HL-60/S4 treated with phorbol 12-myristate 13-acetate at 8.2 ng/mL for 4 days and 3 days (cell line): ENCODE data around the gene ATAD3C.
"Not testable (repeated sequence)": the region's sequence is repeated elsewhere in the genome, so short reads cannot be mapped to it uniquely, and the experiment has no call there.

Experiments
- in situ Hi-C: fragments of 300-500 bp; cut with MboI; formaldehyde crosslinking; loops from 2 replicates; pipeline ENCODE4 v1.15.0; 2022; ENCODE audit warnings: low sequenced_read_pairs

The ATAD3C gene

DNA sequence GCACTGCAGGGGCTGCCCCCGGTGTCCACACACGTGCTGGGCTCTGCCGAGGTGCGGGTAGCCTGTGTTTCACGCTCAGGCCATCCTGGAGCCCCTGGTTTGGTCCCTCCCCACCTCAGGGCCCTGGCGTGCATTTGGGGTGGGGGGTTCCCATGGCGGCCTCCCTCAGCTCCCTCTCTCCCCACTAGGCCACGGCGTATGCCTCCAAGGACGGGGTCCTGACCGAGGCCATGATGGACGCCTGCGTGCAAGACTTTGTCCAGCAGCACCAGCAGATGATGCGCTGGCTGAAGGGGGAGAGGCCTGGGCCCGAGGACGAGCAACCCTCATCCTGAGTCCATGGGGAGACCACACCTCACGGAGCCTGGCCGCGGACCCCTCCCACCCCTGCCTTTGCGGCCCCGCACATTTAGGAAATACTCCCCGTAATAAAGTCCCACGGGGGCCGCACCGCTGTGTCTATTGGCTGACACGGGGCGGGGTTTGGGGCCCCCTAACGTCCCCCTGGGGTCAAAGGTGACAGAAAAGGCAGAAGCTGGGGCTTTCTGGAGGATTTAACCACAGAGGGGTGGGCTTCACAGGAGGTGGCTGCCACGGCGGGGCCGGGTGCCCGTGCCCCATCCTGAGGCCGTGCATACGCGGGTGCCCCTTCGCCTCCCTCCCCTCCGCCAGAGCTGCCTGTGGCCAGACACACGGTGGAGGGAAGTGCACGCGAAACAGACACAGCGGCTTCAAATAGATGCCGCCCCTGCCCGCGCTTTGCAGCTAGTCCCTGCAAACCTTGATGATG lies 18.9 kb downstream of the ATAD3C start:
- in situ Hi-C loops = not testable (repeated sequence)

DNA sequence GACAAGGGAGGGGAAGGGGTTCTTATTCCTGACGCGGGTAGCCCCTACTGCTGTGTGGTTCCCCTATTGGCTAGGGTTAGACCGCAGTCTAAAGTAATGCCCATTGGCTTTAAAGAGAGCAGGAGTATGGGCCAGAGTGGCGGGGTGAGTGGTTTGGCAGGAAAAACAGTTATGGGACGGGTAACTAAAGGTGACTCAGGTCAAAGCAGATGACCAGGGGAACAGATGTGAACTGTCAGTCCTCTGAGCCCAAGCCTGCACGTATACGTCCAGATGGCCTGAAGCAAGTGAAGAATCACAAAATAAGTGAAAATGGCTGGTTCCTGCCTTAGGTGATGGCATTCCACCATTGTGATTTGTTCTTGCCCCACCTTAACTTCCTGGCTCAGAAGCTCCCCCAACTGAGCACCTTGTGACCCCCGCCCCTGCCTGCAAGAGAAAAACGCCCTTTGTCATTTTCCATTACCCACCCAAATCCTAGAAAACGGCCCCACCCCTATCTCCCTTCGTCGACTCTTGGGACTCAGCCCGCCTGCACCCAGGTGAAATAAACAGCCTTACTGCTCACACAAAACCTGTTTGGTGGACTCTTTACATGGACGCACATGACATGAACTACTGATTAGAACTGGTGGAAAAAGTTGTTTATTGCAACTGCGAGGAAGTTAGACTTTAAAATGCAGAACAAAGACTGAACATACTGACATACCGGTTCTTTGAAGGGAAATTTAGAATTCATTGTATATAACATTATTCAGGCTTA lies 21.3 kb downstream of the ATAD3C start:
- in situ Hi-C loops = no loop called here

DNA sequence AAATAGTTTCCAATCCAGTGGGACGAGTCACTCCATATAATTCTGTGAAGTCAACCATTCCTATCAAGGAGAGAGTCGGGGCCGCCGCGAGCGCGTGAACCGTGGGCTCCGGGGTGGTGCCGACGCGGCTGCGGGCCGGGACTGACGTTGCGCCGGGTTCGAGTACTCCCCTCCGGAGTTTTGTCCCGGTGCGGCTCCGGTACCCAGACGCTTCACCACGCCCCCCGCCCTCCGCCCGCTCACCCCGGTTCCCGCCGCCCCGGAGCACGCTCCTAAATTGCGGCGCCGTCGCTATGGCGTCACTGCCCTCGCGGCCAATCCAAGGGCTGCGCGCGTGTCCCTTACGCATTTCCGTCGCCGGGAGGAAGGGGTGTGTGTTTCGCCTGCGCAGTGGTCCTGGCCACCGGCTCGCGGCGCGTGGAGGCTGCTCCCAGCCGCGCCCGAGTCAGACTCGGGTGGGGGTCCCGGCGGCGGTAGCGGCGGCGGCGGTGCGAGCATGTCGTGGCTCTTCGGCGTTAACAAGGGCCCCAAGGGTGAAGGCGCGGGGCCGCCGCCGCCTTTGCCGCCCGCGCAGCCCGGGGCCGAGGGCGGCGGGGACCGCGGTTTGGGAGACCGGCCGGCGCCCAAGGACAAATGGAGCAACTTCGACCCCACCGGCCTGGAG lies 22.0 kb downstream of the ATAD3C start, which contains the start of gene ATAD3B:
Gene ATAD3B, plus strand, starts transcription at position 377 of the 664 bp plus-strand sequence. Its CDS starts 120 bp downstream, at position 497.
- in situ Hi-C loops = no loop called here

DNA sequence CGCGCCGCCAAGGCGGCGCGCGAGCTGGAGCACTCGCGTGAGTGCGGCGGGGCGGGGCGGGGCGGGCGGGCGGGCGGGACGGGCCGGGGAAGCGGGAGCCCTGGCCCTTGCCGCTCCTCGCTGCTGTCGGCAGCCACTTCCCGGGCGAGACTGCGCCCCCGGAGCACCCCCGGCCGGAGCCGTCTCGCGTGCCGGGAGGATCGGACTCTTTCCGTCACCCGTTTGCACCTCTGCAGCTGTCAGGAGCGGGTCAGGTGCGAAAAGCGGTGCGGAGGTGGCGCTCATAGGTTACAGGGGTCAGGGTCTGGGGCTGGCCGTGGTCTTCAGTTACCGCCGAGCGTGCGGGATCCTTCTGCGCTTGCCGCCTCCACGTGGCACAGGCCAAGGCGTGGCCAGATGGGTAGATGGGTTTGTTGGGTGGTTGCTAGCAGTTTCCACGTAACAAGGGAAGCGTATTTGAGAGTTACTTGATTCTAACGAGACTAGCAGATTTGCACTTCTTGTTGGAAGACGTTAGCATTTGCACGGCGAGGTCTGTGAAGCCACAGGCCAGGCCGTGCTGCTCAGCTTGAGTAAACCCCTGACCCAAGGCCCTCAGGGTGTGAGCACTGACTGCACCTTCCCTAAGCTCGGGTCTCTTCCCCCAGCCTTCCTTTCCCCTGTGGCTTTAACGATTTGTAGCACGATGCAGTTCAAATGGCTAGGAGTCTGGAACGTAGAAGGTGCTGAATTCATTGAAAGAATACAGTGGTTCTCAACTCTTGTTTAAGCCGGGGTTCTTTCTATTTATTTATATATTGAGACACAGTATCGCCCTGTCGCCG lies 22.8 kb downstream of the ATAD3C start:
- in situ Hi-C loops = not testable (repeated sequence)

DNA sequence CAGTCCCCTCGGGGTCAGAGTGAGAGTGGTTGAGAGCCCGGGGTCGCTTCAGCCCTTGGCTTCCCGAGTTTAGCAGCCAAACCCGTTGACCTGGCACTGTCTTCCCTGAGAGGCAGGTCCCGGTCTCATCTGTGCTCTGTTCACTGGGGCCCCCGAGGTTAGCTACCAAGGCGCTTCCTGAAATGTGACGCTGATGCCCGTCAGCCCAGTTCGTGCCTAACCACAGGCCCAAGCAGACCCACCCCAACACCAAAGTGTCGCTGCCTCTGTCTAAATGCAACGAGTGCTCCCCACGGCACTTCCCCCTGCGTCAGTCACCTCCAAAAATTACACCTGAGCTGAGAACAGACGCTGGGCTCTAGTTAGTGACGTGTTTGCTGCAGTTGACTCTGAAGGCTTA lies 26.5 kb downstream of the ATAD3C start:
- in situ Hi-C loops = not testable (repeated sequence)

DNA sequence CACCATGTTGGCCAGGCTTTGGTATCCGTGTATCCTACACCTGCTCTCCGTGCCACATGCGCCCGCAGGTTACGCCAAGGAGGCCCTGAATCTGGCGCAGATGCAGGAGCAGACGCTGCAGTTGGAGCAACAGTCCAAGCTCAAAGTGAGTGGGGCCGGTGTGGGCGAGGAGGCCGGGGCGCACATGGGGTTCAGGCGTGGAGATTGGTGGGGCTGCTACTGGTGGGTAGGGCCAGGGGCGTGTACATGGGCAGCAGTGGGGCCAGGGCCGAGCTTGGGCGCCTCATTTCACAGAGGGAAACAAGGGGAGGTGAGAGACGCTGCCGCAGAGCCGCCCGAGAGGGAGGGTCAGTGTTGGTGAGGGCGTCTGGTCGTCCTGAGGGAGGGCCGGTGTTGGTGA lies 27.7 kb downstream of the ATAD3C start:
- in situ Hi-C loops = no loop called here

DNA sequence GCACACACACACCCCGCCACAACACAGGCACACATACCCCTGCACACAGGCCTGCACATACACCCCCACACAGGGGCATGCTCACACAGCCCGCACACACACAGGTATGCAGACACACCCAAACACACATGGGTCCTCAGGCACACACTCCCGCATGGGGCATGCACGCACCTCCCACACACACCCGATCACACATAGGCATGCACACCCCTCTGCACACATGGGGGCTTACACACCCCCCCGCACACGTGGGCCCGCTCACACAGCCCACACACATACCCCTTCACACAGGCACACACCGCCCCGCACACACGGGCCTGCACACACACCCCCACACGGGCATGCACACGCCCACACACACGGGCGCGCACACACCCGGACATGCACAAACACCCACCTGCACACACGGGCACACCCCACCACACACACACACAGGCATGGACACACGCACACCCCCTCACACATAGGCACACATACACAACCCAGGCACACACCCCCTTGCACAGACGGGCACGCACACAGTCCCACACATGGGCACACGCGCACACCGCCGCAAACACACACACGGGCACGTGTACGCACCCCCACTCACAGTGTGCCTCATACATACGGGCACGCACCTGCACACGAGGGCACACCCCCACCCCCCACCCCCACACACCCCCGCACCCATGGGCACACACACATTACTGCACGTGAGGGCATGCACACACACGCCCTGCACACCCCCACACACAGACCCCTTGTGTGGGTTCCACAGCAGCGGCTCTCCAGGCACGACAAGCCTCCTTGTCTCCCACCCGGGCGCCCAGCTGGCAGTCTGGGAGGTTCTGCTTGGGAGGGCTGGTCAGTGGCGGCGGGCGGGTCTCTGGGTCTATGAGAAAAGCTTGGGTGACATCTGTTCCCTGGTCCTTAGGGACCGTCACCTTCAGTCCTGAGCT lies 30.3 kb downstream of the ATAD3C start:
- in situ Hi-C loops = no loop called here

DNA sequence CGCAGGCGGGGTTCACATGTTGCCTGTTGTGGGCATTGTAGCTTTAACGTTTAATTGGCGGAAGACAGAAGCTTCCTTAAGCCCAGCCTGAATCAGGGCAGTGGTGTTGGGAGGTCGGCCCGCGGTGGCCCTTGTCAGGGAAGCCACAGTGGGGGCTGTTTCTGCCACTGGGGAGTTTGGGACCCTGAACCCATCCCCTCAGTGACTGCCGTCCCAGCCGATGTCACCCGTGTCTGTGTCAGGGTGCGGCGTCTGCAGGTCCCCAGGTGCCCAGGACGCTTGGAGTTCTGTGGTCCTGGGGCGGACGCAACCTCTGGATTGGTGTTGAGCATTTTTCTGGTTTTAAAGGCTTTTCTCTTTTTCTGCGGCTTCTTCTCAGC lies 31.0 kb downstream of the ATAD3C start:
- in situ Hi-C loops = not testable (repeated sequence)

DNA sequence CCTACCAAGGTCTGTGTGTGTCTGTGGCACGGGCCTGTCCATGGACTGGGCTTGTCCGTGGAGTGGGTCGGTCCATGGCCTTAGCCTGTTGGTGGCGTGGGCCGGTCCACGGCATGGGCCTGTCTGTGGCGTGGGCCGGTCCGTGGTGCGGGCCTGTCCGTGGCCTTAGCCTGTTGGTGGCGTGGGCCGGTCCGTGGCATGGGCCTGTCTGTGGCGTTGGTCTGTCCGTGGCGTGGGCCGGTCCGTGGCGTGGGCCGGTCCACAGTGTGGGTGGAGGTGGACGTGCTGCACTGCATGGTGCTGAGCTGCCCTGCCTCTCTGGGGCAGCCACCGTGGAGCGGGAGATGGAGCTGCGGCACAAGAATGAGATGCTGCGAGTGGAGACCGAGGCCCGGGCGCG lies 32.3 kb downstream of the ATAD3C start:
- in situ Hi-C loops = not testable (repeated sequence)

DNA sequence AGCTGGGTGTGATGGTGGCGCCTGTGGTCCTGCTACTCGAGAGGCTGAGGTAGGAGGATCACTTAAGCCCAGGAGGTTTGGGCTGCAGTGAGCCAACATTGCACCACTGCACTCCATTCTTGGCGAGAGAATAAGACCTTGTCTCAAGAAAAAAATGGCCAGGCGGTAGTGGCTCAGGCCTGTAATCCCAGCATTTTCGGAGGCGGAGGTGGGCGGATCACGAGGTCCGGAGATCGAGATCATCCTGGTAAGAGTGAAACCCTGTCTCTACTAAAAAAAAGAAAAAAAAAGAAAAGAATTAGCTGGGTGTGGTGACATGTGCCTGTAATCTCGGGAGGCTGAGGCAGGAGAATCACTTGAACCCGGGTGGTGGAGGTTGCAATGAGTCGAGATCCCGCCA lies 33.4 kb downstream of the ATAD3C start:
- in situ Hi-C loops = no loop called here

DNA sequence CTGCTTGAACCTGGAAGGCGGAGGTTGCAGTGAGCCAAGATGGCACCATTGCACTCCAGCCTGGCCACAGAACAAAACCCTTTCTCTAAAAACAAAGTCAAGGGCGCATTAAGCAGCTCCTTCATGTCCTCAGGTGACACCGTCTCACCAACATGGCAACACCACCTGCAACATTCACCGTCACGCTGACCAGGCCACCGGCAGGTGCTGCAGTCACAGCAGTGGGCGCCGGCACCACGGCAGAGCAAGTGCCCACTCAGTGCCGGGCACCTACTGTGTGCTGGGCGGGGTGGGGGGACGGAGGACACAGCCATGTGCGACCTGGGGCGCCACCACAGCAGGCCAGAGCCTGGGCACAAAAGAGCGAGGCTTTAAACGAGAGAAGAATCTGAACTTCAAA lies 34.2 kb downstream of the ATAD3C start:
- in situ Hi-C loops = no loop called here

DNA sequence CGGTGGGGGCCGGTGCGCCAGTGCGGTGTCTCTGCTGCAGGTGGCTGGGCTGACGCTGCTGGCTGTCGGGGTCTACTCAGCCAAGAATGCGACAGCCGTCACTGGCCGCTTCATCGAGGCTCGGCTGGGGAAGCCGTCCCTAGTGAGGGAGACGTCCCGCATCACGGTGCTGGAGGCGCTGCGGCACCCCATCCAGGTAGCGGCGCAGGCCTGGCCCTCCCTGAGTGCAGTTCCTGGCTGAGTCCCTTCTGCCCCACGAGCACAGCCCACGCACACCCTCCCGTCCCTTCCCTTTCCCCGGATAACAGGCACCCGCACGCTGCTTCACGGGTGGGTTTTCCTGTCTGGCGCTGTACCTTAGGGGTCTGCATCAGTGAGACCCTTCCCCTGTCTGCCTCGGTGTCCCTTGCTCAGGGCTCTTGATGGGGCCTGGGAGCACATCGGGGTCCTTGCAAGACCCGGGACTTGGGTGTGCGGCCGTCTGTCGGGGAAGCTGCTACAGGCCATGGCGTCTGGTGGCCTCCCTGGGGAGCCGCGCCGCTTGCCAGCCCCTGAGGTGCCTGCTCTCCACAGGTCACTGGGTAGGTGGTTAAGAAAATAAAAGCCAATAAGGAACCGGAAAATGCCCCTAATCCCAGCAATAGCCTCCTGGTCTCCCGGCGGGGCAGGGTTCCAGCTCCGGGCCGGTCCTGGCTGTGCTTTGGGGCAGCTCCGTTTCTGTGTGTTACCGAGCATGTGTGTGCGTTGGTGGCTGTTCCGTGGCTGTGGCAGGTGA lies 35.7 kb downstream of the ATAD3C start:
- in situ Hi-C loops = not testable (repeated sequence)

DNA sequence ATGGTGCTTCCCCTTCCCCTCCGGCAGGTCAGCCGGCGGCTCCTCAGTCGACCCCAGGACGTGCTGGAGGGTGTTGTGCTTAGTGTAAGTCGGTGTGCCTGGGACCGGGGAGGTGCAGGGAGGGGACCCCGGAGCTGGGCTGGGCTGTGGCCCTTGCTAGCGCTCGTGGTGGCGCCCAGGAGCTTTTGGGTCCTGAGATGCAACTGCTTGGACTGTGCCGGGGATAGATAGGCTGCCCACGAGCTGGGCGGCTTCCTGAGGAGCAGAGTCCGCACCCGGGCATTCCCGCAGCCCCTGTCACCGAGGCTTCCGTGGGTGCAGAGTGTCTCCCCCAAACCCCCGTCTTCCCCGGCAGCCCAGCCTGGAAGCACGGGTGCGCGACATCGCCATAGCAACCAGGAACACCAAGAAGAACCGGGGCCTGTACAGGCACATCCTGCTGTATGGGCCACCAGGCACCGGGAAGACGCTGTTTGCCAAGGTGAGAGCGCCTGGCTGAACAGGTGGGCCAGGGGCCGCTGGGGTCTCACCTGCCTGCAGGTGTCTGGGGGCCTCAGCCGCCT lies 36.3 kb downstream of the ATAD3C start:
- in situ Hi-C loops = not testable (repeated sequence)

DNA sequence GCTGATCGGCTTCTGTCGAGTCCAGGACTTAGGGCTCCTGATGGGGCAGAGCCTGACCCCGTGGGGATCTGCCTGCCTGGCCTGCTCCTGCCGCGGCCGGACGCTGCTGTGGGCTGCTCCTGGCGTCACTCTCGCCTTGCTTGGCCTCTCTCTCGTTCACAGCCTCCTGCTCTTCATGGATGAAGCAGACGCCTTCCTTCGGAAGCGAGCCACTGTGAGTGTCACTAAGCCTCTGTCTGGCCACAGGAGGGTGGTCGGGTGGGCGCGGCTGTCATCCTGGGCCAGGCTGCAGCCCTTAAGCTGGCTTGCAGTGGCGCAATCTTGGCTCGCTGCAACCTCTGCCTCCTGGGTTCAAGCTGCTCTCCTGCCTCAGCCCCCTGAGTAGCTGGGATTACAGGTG lies 38.2 kb downstream of the ATAD3C start:
- in situ Hi-C loops = no loop called here

DNA sequence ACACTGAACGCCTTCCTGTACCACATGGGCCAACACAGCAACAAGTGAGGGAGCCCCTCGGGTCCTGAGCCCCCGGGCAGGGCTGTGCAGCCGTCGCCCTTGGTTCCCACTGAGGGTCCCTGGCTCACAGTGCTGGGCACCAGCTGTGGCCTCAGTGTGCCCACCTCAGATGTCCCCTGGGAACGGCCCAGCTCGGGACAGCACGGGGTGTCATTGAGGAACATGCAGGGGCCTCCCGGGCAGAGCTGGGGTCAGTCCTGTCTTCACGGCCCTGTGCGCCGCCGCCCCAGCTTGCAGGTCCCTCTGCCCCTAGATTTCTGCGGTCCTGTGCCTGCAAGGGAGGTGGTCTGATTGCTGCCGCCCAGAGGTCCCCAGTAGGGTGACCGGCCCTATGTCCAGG lies 39.7 kb downstream of the ATAD3C start:
- in situ Hi-C loops = no loop called here

DNA sequence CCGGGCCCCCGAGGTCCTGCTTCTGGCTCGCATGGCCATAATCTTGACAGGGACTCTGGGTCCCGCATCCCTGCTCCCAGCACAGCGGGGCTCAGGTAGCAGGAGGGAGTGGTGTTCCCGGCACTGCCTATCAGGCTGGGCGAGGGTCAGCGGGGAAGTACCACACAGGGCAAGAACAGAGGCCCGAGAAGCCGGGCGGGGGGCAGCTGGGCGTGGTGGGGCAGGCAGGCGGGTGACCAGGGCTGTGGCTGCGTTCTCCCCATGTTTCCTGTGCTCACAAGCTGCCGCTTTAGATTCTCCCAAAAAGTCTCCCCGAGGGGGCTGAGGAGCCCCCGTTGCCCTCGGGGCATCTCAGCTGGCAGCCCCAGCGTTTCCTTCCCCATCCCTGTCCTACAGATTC lies 40.4 kb downstream of the ATAD3C start:
- in situ Hi-C loops = no loop called here

DNA sequence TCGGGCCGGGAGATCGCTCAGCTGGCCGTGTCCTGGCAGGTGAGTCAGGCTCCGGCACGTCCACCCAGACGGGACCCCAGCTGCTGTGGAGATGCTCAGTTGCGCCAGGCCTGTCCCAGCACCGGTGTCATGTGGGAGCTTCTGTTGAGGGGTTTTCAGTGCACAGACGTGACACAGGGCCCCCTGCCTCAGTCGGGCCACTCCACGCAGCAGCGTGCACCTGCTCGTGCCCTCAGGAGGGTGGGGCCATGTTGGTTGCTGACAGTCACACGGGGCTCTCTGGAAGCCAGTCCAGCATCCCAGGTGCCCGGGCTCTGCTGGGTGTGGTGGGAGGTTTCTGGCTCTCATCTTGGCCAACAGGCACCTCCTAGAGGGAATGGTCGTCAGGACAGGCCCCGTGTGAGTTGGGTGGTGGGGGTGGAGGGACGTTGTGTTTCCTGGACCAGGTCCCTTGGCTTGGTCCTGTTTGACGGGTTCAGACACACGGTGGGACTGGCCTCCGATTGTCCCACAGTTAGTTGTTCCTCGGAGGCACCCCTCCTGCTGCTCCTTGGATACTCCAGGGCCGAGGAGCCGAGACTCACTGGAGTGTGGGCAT lies 41.2 kb downstream of the ATAD3C start:
- in situ Hi-C loops = no loop called here

DNA sequence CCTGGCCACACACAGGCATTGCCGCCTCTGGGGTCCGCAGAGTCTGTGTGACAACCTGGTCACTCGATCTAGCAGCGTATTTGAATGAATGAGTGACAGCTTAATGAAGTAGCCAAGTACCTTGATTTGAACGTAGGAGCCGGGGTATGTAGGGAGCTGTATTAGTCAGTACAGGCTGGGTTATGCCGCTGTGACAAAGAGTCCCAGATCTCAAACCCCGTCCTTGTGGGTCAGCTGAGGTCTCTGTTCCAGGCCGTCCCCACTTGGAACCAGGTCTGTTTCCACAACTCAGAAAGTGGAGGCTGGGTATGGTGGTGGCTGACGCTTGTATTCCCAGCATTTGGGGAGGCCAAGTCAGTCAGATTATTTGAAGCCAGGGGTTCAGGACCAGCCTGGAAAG lies 42.1 kb downstream of the ATAD3C start:
- in situ Hi-C loops = no loop called here
